PFSK-1 (cell line): ENCODE measurements around the gene TXN.

Experiments
- FOXP2 ChIP-seq: optimal IDR thresholded peaks from 2 replicates; pipeline ENCODE3; 2011; ENCODE audit warnings: borderline replicate concordance, control low read depth, inconsistent platforms; ENCODE audit not compliant: insufficient read depth; ENCODE audit errors: extremely low read length, extremely low read depth
- POLR2AphosphoS5 ChIP-seq: IDR thresholded peaks from 2 replicates; pipeline ENCODE4 v1.6.1; 2012; ENCODE audit warnings: low read depth, mild to moderate bottlenecking, control low read depth, low read length, moderate library complexity
- SIN3A ChIP-seq: IDR thresholded peaks from 2 replicates; pipeline ENCODE4 v1.6.1; 2012; ENCODE audit warnings: mild to moderate bottlenecking, low read length, moderate library complexity, borderline replicate concordance; ENCODE audit not compliant: insufficient read depth
- TAF1 ChIP-seq: IDR thresholded peaks from 2 replicates; pipeline ENCODE4 v1.6.1; 2012; ENCODE audit warnings: low read length, control low read depth, borderline replicate concordance; ENCODE audit not compliant: insufficient read depth
- TF ChIP-seq, protein P1 (sequence below), 2 experiments: IDR thresholded peaks; 2 replicates each; pipeline versions ENCODE4 v1.6.1 to v1.8.0; 2011 to 2012; ENCODE audit warnings: low read depth in 2 of 2, low read length in 2 of 2, control low read depth in 1 of 2, inconsistent platforms in 1 of 2, mild to moderate bottlenecking in 1 of 2, moderate library complexity in 1 of 2; ENCODE audit not compliant: insufficient read depth in 1 of 2

TXN gene

GRCh38 chr9:110258690-110259091 is 2.4 kb upstream of the TXN start:
- TF ChIP-seq, protein P1, sequence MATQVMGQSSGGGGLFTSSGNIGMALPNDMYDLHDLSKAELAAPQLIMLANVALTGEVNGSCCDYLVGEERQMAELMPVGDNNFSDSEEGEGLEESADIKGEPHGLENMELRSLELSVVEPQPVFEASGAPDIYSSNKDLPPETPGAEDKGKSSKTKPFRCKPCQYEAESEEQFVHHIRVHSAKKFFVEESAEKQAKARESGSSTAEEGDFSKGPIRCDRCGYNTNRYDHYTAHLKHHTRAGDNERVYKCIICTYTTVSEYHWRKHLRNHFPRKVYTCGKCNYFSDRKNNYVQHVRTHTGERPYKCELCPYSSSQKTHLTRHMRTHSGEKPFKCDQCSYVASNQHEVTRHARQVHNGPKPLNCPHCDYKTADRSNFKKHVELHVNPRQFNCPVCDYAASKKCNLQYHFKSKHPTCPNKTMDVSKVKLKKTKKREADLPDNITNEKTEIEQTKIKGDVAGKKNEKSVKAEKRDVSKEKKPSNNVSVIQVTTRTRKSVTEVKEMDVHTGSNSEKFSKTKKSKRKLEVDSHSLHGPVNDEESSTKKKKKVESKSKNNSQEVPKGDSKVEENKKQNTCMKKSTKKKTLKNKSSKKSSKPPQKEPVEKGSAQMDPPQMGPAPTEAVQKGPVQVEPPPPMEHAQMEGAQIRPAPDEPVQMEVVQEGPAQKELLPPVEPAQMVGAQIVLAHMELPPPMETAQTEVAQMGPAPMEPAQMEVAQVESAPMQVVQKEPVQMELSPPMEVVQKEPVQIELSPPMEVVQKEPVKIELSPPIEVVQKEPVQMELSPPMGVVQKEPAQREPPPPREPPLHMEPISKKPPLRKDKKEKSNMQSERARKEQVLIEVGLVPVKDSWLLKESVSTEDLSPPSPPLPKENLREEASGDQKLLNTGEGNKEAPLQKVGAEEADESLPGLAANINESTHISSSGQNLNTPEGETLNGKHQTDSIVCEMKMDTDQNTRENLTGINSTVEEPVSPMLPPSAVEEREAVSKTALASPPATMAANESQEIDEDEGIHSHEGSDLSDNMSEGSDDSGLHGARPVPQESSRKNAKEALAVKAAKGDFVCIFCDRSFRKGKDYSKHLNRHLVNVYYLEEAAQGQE (IDR thresholded peaks at IDR 0.05; ENCODE audit: insufficient read depth in 1 of 2, low read depth in 2 of 2, low read length in 2 of 2), result no peak
- TF ChIP-seq TAF1, result no peak
- TF ChIP-seq POLR2AphosphoS5, result no peak
- no peak for TF ChIP-seq FOXP2
- no peak for TF ChIP-seq SIN3A

GRCh38 chr9:110257956-110258355 is 1.6 kb upstream of the TXN start:
- TF ChIP-seq POLR2AphosphoS5 (no peak), TAF1 (no peak), FOXP2 (no peak), SIN3A (no peak)
- TF ChIP-seq, protein P1 (IDR thresholded peaks at IDR 0.05; ENCODE audit: insufficient read depth in 1 of 2, low read depth in 2 of 2, low read length in 2 of 2), result no peak

- TF ChIP-seq, protein P1 (IDR thresholded peaks at IDR 0.05; ENCODE audit: insufficient read depth in 1 of 2, low read depth in 2 of 2, low read length in 2 of 2), result no peak
- TF ChIP-seq SIN3A, result peak; percentile 15; the same call in 1 of the 2 replicates
Observed at GRCh38 chr9:110257097-110257841, 962 bp upstream of the TXN start.

DNA sequence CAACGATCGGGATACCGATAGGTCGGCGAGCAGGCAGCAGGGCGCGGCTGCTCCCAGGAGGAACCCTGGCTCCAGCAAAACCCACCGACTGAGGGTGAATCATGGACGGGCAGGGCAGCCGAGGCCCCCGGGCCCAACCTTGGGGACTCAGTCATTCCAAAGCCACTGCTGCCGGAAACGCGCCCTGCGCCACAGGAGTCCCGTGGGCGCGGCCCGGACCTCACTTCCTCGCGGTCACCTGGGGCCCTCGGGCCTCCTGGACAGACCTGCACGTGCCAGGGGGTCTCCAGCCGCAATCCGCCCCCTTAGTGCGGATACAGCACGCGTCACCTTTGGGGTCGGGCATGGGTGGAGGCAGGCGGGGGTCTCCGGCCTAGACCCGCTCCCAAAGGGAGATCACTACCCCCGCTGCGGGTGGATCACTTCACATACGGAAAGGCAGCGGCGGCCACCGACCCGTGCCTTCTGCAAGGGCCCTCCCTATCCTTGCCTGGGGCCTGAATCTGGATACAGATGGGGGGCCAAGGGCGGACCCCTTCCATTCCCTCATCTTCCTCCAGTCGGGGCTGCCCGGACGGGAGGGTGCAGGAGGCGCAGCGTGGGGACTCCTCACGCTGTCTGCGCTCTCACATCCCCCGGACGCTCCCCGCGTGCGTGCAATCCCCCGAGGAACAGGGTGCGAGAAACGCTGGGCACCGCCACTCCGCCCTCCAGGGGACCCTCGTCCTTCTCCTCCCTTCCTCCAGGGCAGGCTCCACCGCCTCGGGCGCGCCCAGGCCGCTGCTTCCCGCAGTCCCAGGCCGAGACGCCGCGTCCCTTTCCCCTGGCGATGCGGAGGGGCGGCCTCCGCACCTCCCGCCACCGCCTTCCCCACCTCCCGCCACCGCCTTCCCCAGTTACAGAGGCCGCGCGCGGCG is 586 bp downstream of the TXN start:
- no peak for TF ChIP-seq SIN3A
- TF ChIP-seq, protein P1 (IDR thresholded peaks at IDR 0.05; ENCODE audit: insufficient read depth in 1 of 2, low read depth in 2 of 2, low read length in 2 of 2), result no peak
- no peak for TF ChIP-seq TAF1
- no peak for TF ChIP-seq POLR2AphosphoS5
- no peak for TF ChIP-seq FOXP2
